Measurements from ENCODE around the gene MTMR11. TPM values are rescaled to one million over a fixed set of nuclear protein-coding genes. Genes with fewer than 3 reads are reported as not detected.

MTMR11 gene
- total and polyA plus RNA-seq, 2 of the 13 experiments (the other 11 are each of a cell fraction or from before 2014, with no cell fraction given), result 0.49 to 2.8 TPM

GRCh38 chr1:149962736-149963135 lies 26.1 kb upstream of the MTMR11 start (continued):
- TF ChIP-seq ZBTB1 (CRISPR knock-in tag; IDR thresholded peaks at IDR 0.05; ENCODE audit: borderline replicate concordance) (no peak), XRCC5 (optimal IDR thresholded peaks at IDR 0.05; ENCODE audit: low read length) (no peak), MAFF (IDR thresholded peaks at IDR 0.05; ENCODE audit: low read depth, low read length) (no peak), ONECUT2 (CRISPR knock-in tag; IDR thresholded peaks at IDR 0.05) (no peak), JARID2 (CRISPR knock-in tag; IDR thresholded peaks at IDR 0.05; ENCODE audit: insufficient replicate concordance) (no peak)
- TF ChIP-seq, protein P1, sequence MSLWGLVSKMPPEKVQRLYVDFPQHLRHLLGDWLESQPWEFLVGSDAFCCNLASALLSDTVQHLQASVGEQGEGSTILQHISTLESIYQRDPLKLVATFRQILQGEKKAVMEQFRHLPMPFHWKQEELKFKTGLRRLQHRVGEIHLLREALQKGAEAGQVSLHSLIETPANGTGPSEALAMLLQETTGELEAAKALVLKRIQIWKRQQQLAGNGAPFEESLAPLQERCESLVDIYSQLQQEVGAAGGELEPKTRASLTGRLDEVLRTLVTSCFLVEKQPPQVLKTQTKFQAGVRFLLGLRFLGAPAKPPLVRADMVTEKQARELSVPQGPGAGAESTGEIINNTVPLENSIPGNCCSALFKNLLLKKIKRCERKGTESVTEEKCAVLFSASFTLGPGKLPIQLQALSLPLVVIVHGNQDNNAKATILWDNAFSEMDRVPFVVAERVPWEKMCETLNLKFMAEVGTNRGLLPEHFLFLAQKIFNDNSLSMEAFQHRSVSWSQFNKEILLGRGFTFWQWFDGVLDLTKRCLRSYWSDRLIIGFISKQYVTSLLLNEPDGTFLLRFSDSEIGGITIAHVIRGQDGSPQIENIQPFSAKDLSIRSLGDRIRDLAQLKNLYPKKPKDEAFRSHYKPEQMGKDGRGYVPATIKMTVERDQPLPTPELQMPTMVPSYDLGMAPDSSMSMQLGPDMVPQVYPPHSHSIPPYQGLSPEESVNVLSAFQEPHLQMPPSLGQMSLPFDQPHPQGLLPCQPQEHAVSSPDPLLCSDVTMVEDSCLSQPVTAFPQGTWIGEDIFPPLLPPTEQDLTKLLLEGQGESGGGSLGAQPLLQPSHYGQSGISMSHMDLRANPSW (CRISPR knock-in tag; IDR thresholded peaks at IDR 0.05; ENCODE audit: borderline replicate concordance), result no peak

DNA sequence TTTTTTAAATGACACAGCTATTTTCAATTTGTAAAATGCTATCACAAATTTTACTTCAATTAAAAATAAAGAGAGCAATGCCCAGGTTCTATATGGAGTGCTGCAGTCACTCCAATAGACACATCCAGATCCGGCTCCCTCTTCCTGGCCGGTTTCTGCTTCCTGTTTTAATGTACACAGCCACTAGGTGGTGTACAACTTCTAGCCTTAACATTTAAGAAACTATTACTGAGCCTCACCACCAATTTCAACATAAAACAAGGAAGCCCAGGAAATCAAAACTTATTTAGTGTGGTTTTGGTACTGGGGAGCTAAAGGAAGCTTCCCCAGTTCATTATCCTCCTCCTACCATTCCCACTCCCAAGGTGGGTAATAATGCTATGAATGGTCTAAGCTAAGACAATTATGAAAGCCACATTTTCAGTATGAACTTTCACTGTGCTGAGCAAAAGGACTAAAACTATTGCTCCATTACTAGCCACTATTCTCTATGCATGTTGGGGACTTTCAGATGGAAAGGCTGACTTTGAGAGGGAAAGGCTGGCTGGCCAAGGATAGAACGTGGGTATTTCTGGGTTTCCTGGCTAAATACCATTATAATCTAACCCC lies 25.5 kb upstream of the MTMR11 start:
- Histone ChIP-seq H3K4me2 (ENCODE audit: low read depth, low read length) (no peak overlapping the region), H3K36me3 (replicated peaks in 1 of 2; ENCODE audit: control insufficient read depth in 1 of 2, insufficient read depth in 2 of 2, low read length in 2 of 2) (peaks cover 16 to 72% of the 10 kb centered on the region in 2 experiments), H3K9me3 (ENCODE audit: low read length) (no peaks in the 10 kb centered on the region), H3K9ac (ENCODE audit: insufficient read depth, low read depth, low read length) (no peak overlapping the region), H4K20me1 (ENCODE audit: insufficient read depth, low read length) (no peaks in the 10 kb centered on the region), H3K79me2 (ENCODE audit: insufficient read depth, low read length) (no peaks in the 10 kb centered on the region), H3K4me1 (ENCODE audit: insufficient read depth, low read length) (peaks cover 11% of the 10 kb centered on the region), H3K27me3 (ENCODE audit: control insufficient read depth in 1 of 2, insufficient read depth in 2 of 2, low read length in 2 of 2) (no peaks in the 10 kb centered on the region), H3K27ac (ENCODE audit: extremely low read length, insufficient read depth, low read length) (no peak overlapping the region), H2AFZ (ENCODE audit: low read length) (no peak overlapping the region), H3K4me3 (replicated peaks in 1 of 3; ENCODE audit: insufficient read depth in 1 of 3, low read depth in 2 of 3, low read length in 3 of 3) (no peak overlapping the region)
- intact Hi-C loops (cut with micrococcal nuclease; ENCODE audit: unreplicated experiment) (loop anchor here (1.0 to 10.0 kb wide), 3 partner anchors 88 to 225 kb away; no protein-coding TSS in a partner anchor), in situ Hi-C loops (cut with HindIII; ENCODE audit: extremely low pct_ligation_motif_present, low pct_unique_long_range_greater_than_20kb) (loop anchor here (5.0 to 10.0 kb wide), 2 partner anchors 90 to 233 kb away; no protein-coding TSS in a partner anchor)
- DNase-seq (ENCODE audit: low spot score) (peak; percentile 67), ATAC-seq (peak; percentile 77), FAIRE-seq (no peak)
- 50% methylated on average over 3 of the region's 3 CpGs for WGBS (ENCODE audit: low lambda C conversion rate)
- BruUV-seq (replicated peaks), result no TSS peak
- CTCF ChIA-PET (ENCODE audit: low intra/inter-chr PET ratio, low total read pairs), result interaction anchor here (2.5 to 3.2 kb wide), 3 partner anchors 88 to 225 kb away, joined by 12 to 61 read pairs (median 13); no protein-coding TSS in a partner anchor
- POLR2A ChIA-PET, result no interaction called here
- TF ChIP-seq ETV5 (CRISPR knock-in tag; IDR thresholded peaks at IDR 0.05; ENCODE audit: borderline replicate concordance) (peak; percentile 25; the same call in 1 of the 2 replicates), TIGD3 (CRISPR knock-in tag; IDR thresholded peaks at IDR 0.05; ENCODE audit: borderline replicate concordance) (no peak), ZNF30 (CRISPR knock-in tag; IDR thresholded peaks at IDR 0.05) (no peak), ZNF18 (CRISPR knock-in tag; IDR thresholded peaks at IDR 0.05; ENCODE audit: insufficient replicate concordance) (no peak), ESRRA (CRISPR knock-in tag; IDR thresholded peaks at IDR 0.05; ENCODE audit: low read depth) (no peak)
- TF ChIP-seq, protein P2, sequence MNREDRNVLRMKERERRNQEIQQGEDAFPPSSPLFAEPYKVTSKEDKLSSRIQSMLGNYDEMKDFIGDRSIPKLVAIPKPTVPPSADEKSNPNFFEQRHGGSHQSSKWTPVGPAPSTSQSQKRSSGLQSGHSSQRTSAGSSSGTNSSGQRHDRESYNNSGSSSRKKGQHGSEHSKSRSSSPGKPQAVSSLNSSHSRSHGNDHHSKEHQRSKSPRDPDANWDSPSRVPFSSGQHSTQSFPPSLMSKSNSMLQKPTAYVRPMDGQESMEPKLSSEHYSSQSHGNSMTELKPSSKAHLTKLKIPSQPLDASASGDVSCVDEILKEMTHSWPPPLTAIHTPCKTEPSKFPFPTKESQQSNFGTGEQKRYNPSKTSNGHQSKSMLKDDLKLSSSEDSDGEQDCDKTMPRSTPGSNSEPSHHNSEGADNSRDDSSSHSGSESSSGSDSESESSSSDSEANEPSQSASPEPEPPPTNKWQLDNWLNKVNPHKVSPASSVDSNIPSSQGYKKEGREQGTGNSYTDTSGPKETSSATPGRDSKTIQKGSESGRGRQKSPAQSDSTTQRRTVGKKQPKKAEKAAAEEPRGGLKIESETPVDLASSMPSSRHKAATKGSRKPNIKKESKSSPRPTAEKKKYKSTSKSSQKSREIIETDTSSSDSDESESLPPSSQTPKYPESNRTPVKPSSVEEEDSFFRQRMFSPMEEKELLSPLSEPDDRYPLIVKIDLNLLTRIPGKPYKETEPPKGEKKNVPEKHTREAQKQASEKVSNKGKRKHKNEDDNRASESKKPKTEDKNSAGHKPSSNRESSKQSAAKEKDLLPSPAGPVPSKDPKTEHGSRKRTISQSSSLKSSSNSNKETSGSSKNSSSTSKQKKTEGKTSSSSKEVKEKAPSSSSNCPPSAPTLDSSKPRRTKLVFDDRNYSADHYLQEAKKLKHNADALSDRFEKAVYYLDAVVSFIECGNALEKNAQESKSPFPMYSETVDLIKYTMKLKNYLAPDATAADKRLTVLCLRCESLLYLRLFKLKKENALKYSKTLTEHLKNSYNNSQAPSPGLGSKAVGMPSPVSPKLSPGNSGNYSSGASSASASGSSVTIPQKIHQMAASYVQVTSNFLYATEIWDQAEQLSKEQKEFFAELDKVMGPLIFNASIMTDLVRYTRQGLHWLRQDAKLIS (CRISPR knock-in tag; IDR thresholded peaks at IDR 0.05), result no peak
